ENCODE data around the gene DRD1.

DRD1 gene

GRCh38 chr5:175444060-175444904 is at the start of gene DRD1:
DRD1 (minus strand) TSS chr5:175444182; CDS start chr5:175443099, 1,083 bp downstream.
- DNase-seq (ENCODE audit: low read depth in 4 of 4, low spot score in 1 of 4) = peak; percentile 35 to 48 (median 41)

- DNase-seq (ENCODE audit: low read depth in 4 of 4, low spot score in 1 of 4) = no peak
Observed at GRCh38 chr5:175493726-175494125, 49.7 kb upstream of the DRD1 start.

- DNase-seq (ENCODE audit: low read depth in 4 of 4, low spot score in 1 of 4) = no peak
Observed at GRCh38 chr5:175493260-175493659, 49.3 kb upstream of the DRD1 start.

GRCh38 chr5:175491223-175491622 is 47.2 kb upstream of the DRD1 start:
- DNase-seq (ENCODE audit: low read depth in 4 of 4, low spot score in 1 of 4) = no peak

- DNase-seq (ENCODE audit: low read depth in 4 of 4, low spot score in 1 of 4) = no peak
Observed at GRCh38 chr5:175489693-175490443, 45.9 kb upstream of the DRD1 start.

- DNase-seq (ENCODE audit: low read depth in 4 of 4, low spot score in 1 of 4) = no peak
Observed at GRCh38 chr5:175487514-175488222, 43.7 kb upstream of the DRD1 start.

- DNase-seq (ENCODE audit: low read depth in 4 of 4, low spot score in 1 of 4) = no peak
Observed at GRCh38 chr5:175485631-175486030, 41.6 kb upstream of the DRD1 start.

- DNase-seq (ENCODE audit: low read depth in 4 of 4, low spot score in 1 of 4) = no peak
Observed at GRCh38 chr5:175484829-175485228, 40.8 kb upstream of the DRD1 start.

- DNase-seq (ENCODE audit: low read depth in 4 of 4, low spot score in 1 of 4) = no peak
Observed at GRCh38 chr5:175484322-175484721, 40.3 kb upstream of the DRD1 start.

GRCh38 chr5:175483337-175483736 is 39.4 kb upstream of the DRD1 start:
- no peak for DNase-seq (ENCODE audit: low read depth in 4 of 4, low spot score in 1 of 4)

GRCh38 chr5:175479125-175479881 is 35.3 kb upstream of the DRD1 start:
- DNase-seq (ENCODE audit: low read depth in 4 of 4, low spot score in 1 of 4) = no peak

- peak; percentile 36 to 79 (median 64) for DNase-seq (ENCODE audit: low read depth in 4 of 4, low spot score in 1 of 4)
Observed at GRCh38 chr5:175478384-175479124, 34.6 kb upstream of the DRD1 start, which contains the start of gene SFXN1. SFXN1 (plus strand) TSS chr5:175478560; CDS start chr5:175492104, 13,544 bp downstream.

GRCh38 chr5:175478008-175478383 is 34.0 kb upstream of the DRD1 start:
- DNase-seq (ENCODE audit: low read depth in 4 of 4, low spot score in 1 of 4) = no peak

GRCh38 chr5:175477440-175477839 is 33.5 kb upstream of the DRD1 start:
- no peak for DNase-seq (ENCODE audit: low read depth in 4 of 4, low spot score in 1 of 4)

GRCh38 chr5:175475248-175475647 is 31.3 kb upstream of the DRD1 start:
- no peak for DNase-seq (ENCODE audit: low read depth in 4 of 4, low spot score in 1 of 4)

- DNase-seq (ENCODE audit: low read depth in 4 of 4, low spot score in 1 of 4) = no peak
Observed at GRCh38 chr5:175472378-175472777, 28.4 kb upstream of the DRD1 start.

GRCh38 chr5:175471628-175472027 is 27.6 kb upstream of the DRD1 start:
- DNase-seq (ENCODE audit: low read depth in 4 of 4, low spot score in 1 of 4) = no peak

- DNase-seq (ENCODE audit: low read depth in 4 of 4, low spot score in 1 of 4) = no peak
Observed at GRCh38 chr5:175471196-175471595, 27.2 kb upstream of the DRD1 start.

- no peak for DNase-seq (ENCODE audit: low read depth in 4 of 4, low spot score in 1 of 4)
Observed at GRCh38 chr5:175470781-175471180, 26.8 kb upstream of the DRD1 start.

- no peak for DNase-seq (ENCODE audit: low read depth in 4 of 4, low spot score in 1 of 4)
Observed at GRCh38 chr5:175469916-175470315, 25.9 kb upstream of the DRD1 start.

Measured in stimulated activated CD4-positive, alpha-beta T cell treated with anti-CD3 and anti-CD28 coated beads, Interleukin-1b, Interleukin-23, amount 100 ng/mL, for 24 hours (primary cell).